Activated T-cell treated with anti-CD3 and anti-CD28 coated beads, Interleukin-2, amount 50 U/mL, for 24 hours (primary cell): ENCODE data around the gene F5.

Experiments used
- DNase-seq: peaks from one replicate; pipeline ENCODE4 v3.0.0-alpha.2; 2020
- H3K27ac Mint-ChIP-seq: 2 replicates; pipeline ENCODE4 v1.8.0; 2020; ENCODE audit warnings: mild to moderate bottlenecking, mixed read lengths
- H3K27me3 Mint-ChIP-seq: 2 replicates; pipeline ENCODE4 v1.8.0; 2020; ENCODE audit warnings: mixed read lengths
- H3K36me3 Mint-ChIP-seq: 2 replicates; pipeline ENCODE4 v1.8.0; 2020; ENCODE audit warnings: low read depth, mixed read lengths
- H3K4me1 Mint-ChIP-seq: 2 replicates; pipeline ENCODE4 v1.8.0; 2020; ENCODE audit warnings: low read depth, mixed read lengths
- H3K4me3 Mint-ChIP-seq: 2 replicates; pipeline ENCODE4 v1.8.0; 2020; ENCODE audit warnings: mild to moderate bottlenecking, moderate library complexity, mixed read lengths
- H3K9me3 Mint-ChIP-seq: 2 replicates; pipeline ENCODE4 v1.8.0; 2020; ENCODE audit warnings: mixed read lengths

F5 gene

DNA sequence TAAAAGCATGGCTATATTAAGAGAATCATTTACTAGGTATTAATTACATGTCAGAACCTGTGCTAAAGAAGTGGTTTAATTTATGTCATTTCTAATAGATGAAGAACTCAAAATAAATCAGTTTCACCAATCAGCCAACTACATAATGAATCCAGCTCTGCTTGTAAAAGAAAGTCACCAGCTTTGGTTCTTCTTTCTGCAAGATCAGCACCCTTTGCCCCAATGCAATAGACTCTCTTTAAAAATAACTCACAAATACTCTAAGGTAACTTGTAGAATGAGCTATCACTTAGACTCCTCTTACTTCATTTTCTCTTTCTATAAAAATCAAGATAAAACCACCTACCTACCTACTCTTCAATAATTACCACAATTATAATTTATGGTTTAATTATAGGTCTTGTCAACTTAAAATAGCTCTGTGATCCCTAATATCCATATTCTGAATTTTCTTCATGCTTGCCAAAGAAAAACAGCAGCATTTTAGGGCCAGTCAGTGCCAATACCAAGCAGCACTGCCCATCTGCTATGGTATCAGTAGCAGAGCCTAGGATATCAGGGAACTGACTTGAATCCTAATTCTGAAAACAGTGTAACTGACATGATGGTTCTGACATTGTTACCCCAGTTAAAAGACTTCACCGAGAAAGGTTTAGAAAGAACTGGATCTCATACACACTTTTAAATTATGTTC lies 111.8 kb downstream of the F5 start:
- Mint-ChIP-seq H3K27ac (no peak overlapping the region), H3K4me3 (no peak overlapping the region), H3K27me3 (no peaks in the 10 kb centered on the region), H3K4me1 (peaks cover 2% of the 10 kb centered on the region), H3K9me3 (no peaks in the 10 kb centered on the region), H3K36me3 (peaks cover 26% of the 10 kb centered on the region)
- DNase-seq, result no peak

DNA sequence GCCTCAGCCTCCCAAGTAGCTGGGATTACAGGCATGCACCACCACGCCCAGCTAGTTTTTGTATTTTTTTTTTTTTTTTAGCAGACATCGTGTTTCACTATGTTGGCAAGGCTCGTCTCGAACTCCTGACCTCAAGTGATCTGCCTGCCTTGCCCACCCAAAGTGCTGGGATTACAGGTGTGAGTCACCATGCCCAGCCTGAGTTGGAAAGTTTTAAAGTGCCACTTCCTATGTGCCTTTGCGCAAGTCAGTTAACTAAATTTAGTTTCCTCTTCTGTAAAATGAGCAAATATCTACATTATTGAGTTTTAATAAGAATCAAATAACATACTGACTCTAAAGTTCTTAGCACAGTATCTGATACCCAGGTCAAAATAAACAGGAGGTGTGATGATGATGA lies 112.9 kb downstream of the F5 start:
- no peaks in the 10 kb centered on the region for H3K9me3 Mint-ChIP-seq
- no peak for DNase-seq
- no peak overlapping the region for H3K27ac Mint-ChIP-seq
- H3K4me1 Mint-ChIP-seq, result peaks cover 4% of the 10 kb centered on the region
- H3K27me3 Mint-ChIP-seq, result no peaks in the 10 kb centered on the region
- no peak overlapping the region for H3K4me3 Mint-ChIP-seq
- peaks cover 30% of the 10 kb centered on the region for H3K36me3 Mint-ChIP-seq

DNA sequence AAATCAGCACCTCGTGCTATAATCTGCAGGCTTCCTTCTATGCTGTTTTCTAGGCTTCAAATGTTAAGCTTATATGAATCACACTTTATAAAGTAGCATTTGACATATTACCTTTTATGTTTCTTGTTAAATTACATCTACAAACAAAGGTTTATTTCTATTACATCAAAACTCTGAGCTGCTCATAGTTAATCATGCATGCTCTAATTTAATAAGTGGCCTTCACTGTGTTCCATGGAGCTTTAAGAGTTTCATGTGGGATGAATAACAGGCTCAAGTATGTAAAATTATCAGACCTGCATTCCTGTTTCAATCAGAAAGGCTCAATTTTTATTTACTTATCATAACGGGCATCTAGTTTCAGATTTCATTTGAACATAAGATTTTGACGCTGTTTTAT lies 113.5 kb downstream of the F5 start:
- Mint-ChIP-seq H3K9me3 (no peaks in the 10 kb centered on the region), H3K27me3 (no peaks in the 10 kb centered on the region), H3K36me3 (peaks cover 32% of the 10 kb centered on the region), H3K4me1 (peaks cover 4% of the 10 kb centered on the region), H3K4me3 (no peak overlapping the region), H3K27ac (no peak overlapping the region)
- no peak for DNase-seq

DNA sequence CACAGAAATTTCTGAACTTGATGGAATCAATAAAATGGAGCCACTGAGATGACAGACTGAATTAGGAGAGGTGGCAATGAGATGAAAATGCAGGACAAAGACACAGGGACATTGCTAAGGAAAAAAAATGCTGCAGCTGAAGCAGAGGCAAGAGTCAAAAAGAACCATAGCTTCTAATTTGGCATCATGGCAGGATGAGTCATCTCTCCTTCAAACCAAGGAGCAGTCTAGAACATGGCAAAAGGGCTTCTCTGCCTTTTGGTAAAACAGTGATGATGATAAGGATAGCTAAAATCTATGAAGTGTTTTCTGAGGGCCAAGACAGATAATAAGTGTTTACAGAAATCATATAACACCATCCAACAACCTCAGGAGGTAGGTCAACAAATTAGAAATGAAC lies 117.3 kb downstream of the F5 start:
- Mint-ChIP-seq H3K27me3 (no peaks in the 10 kb centered on the region), H3K27ac (no peak overlapping the region), H3K9me3 (no peaks in the 10 kb centered on the region), H3K36me3 (peaks cover 34% of the 10 kb centered on the region), H3K4me3 (no peak overlapping the region), H3K4me1 (peaks cover 4% of the 10 kb centered on the region)
- DNase-seq, result no peak

DNA sequence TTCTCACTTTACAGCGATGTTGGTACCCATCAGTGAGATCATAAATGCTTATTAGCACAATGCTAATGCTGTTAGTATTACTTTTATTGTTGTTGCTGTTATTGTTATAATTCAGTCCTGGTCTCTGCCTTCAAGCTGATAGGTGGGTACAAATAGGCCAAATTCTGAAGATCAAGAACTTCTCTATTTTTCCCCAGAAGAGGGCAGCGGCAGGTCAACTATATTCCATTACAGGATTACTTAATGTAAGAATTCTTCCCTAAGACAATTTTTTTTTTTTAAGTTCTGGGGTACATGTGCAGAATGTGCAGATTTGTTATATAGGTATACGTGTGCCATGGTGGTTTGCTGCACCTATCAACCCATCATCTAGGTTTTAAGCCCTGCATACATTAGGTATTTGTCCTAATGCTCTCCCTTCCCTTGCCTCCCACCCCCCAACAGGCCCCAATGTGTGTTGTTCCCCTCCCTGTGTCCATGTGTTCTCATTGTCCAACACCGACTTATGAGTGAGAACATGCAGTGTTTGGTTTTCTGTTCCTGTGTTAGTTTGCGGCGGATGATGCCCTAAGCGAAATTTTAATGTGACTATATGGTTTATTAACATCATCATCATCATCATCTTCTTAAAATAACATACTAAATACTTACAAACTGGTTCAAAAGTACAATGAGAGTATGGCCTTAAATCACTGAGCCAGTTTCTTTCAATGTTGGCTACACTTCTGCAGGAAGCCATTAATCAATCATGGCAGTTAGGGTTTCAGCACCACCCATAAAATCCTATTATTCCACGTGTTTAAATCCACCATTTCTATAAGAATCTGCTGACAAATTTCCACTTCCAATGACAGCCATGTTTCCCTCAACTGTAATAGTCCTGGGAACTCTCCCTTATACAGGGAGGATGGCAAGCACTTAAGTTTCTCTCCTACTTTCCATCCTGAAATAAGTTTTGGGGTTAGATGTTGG lies 119.7 kb downstream of the F5 start:
- H3K4me3 Mint-ChIP-seq, result no peak overlapping the region
- H3K27ac Mint-ChIP-seq, result no peak overlapping the region
- no peak for DNase-seq
- H3K36me3 Mint-ChIP-seq, result peaks cover 34% of the 10 kb centered on the region
- no peaks in the 10 kb centered on the region for H3K27me3 Mint-ChIP-seq
- no peaks in the 10 kb centered on the region for H3K9me3 Mint-ChIP-seq
- H3K4me1 Mint-ChIP-seq, result peaks cover 7% of the 10 kb centered on the region

DNA sequence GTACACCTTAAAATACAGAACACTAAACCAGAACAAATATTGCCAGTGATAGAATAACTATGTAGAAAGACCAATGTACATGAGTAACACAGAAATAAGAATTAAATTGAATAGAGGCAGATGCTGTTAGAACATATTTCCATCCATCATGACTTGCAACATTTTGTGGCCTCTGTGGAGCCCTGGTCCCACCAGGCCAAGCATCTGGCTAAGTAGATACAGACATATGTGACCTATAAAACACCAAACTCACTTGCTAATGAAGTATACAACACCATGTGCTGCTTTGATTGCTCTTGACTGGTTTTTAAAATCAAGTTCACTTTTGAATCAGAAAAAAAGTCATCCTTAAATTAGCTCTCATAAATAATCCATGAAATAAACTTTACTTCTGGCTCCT lies 121.0 kb downstream of the F5 start:
- Mint-ChIP-seq H3K27ac (no peak overlapping the region), H3K4me3 (no peak overlapping the region), H3K36me3 (peaks cover 34% of the 10 kb centered on the region), H3K4me1 (peaks cover 20% of the 10 kb centered on the region), H3K9me3 (no peaks in the 10 kb centered on the region), H3K27me3 (peaks cover 11% of the 10 kb centered on the region)
- no peak for DNase-seq
